HL-60 (cell line): Measurements from ENCODE around the gene PDCD6IP.

Experiments used
- CTCF ChIP-seq: IDR thresholded peaks from one replicate; pipeline ENCODE4 v1.5.1; 2011; ENCODE audit warnings: low read length, control low read depth, inconsistent platforms; ENCODE audit not compliant: insufficient read depth
- POLR2AphosphoS5 ChIP-seq: IDR thresholded peaks from 2 replicates; pipeline ENCODE4 v1.6.1; 2012; ENCODE audit warnings: low read depth
- REST ChIP-seq: IDR thresholded peaks from 2 replicates; pipeline ENCODE4 v1.6.1; 2012; ENCODE audit warnings: low read depth; ENCODE audit not compliant: insufficient replicate concordance

- TF ChIP-seq CTCF, result no peak
- no peak for TF ChIP-seq REST
- no peak for TF ChIP-seq POLR2AphosphoS5
These were observed 103.6 kb downstream of the PDCD6IP start for GRCh38 chr3:33901862-33902563.
